RWPE1 (cell line): ENCODE data around the gene ABCA7.

Experiments
- CTCF ChIA-PET: fragments of 350-600 bp; sonication (Branson Sonifier 250); formaldehyde crosslinking; extraction: SDS; loops from one replicate; lab custom pipeline; 2021; lab: Yijun Ruan, JAX
- POLR2A ChIA-PET: fragments of 400-600 bp; formaldehyde crosslinking; extraction: SDS; loops from one replicate; lab custom pipeline; 2020; ENCODE audit warnings: antibody characterized with exemption; ENCODE audit not compliant: low non-redundant PET; lab: Yijun Ruan, JAX
- DNase-seq: peaks from one replicate; pipeline ENCODE4 v3.0.0; 2012; ENCODE audit warnings: low spot score
- H3K27ac ChIP-seq: fragments of 450-650 bp; 2 replicates; pipeline ENCODE4 v1.5.1; 2017
- CTCF ChIP-seq: fragments of 450-650 bp; conservative IDR thresholded peaks from 2 replicates; pipeline ENCODE4 v1.5.1; 2017; ENCODE audit warnings: low read depth, mild to moderate bottlenecking

ABCA7 gene

GRCh38 chr19:1090731-1091543 lies 51.0 kb downstream of the ABCA7 start:
- ChIA-PET CTCF (interaction anchor here (0.9 kb wide), 1 partner anchor 23 kb away, joined by 6 read pairs; no protein-coding TSS in a partner anchor), POLR2A (interaction anchor here (0.6 to 1.0 kb wide), 2 partner anchors 56 to 62 kb away, joined by 3 to 8 read pairs; no protein-coding TSS in a partner anchor)
- H3K27ac ChIP-seq = peak overlapping the region; percentile 79; the same call in 1 of the 2 replicates
- no peak for TF ChIP-seq CTCF
- DNase-seq = no peak

GRCh38 chr19:1091544-1092175 lies 51.8 kb downstream of the ABCA7 start:
- ChIA-PET CTCF (interaction anchor here (0.7 kb wide), 1 partner anchor 175 kb away, joined by 5 read pairs; no protein-coding TSS in a partner anchor), POLR2A (interaction anchor here (0.6 kb wide), 1 partner anchor 55 kb away, joined by 3 read pairs; no protein-coding TSS in a partner anchor)
- DNase-seq = no peak
- peak overlapping the region; percentile 79; the same call in 1 of the 2 replicates for H3K27ac ChIP-seq
- TF ChIP-seq CTCF = no peak

- no peak for TF ChIP-seq CTCF
- POLR2A ChIA-PET = no interaction called here
- peak overlapping the region; percentile 79 for H3K27ac ChIP-seq
- CTCF ChIA-PET = no interaction called here
- no peak for DNase-seq
Measured at GRCh38 chr19:1093330-1093729, 53.4 kb downstream of the ABCA7 start.

- CTCF ChIA-PET = interaction anchor here (0.6 kb wide), 1 partner anchor 17 kb away, joined by 9 read pairs; no protein-coding TSS in a partner anchor
- DNase-seq = no peak
- H3K27ac ChIP-seq = peak overlapping the region; percentile 79
- no peak for TF ChIP-seq CTCF
- POLR2A ChIA-PET = no interaction called here
Measured at GRCh38 chr19:1093811-1094553, 54.1 kb downstream of the ABCA7 start.

- ChIA-PET CTCF (no interaction called here), POLR2A (no interaction called here)
- H3K27ac ChIP-seq = peak overlapping the region; percentile 79
- DNase-seq = no peak
- no peak for TF ChIP-seq CTCF
Measured at GRCh38 chr19:1094655-1094977, 54.7 kb downstream of the ABCA7 start.
